CD4-positive, alpha-beta T cell treated with Interleukin-1 beta for 1 hour (primary cell): ENCODE data around the gene YIF1A.

ENCODE experiments used
- DNase-seq, 2 donors: peaks; one replicate each; pipeline ENCODE4 v3.0.0-alpha.2; 2020 to 2022

The YIF1A gene

GRCh38 chr11:66288671-66289547 is at the start of gene YIF1A:
YIF1A (minus strand) TSS chr11:66289143; CDS start chr11:66288985, 158 bp downstream.
- peak; percentile 99 to 100 for DNase-seq

- no peak for DNase-seq
Observed at GRCh38 chr11:66337103-66337899, 48.4 kb upstream of the YIF1A start.

GRCh38 chr11:66336234-66337102 is 47.5 kb upstream of the YIF1A start, which contains the start of gene RIN1:
RIN1 (minus strand) TSS chr11:66336434; CDS start chr11:66336402, 32 bp downstream.
- peak; percentile 54 to 71 for DNase-seq

- DNase-seq, result no peak
Observed at GRCh38 chr11:66335531-66336233, 46.7 kb upstream of the YIF1A start.

- peak in 1 of 2 donors; percentile 27 for DNase-seq
Observed at GRCh38 chr11:66334605-66335442, 45.9 kb upstream of the YIF1A start.

GRCh38 chr11:66333896-66334604 is 45.1 kb upstream of the YIF1A start:
- DNase-seq, result no peak

- DNase-seq, result no peak
Observed at GRCh38 chr11:66333220-66333877, 44.4 kb upstream of the YIF1A start.

GRCh38 chr11:66332371-66333219 is 43.7 kb upstream of the YIF1A start:
- no peak for DNase-seq

- no peak for DNase-seq
Observed at GRCh38 chr11:66331542-66332370, 42.8 kb upstream of the YIF1A start.

GRCh38 chr11:66330931-66331330 is 42.0 kb upstream of the YIF1A start:
- DNase-seq, result no peak

- DNase-seq, result no peak
Observed at GRCh38 chr11:66329165-66329673, 40.3 kb upstream of the YIF1A start.

GRCh38 chr11:66328302-66329144 is 39.6 kb upstream of the YIF1A start:
- peak; percentile 84 for DNase-seq

GRCh38 chr11:66328031-66328301 is 39.0 kb upstream of the YIF1A start:
- DNase-seq, result peak; percentile 62 to 64

- no peak for DNase-seq
Observed at GRCh38 chr11:66327171-66328030, 38.5 kb upstream of the YIF1A start.

- peak; percentile 29 to 31 for DNase-seq
Observed at GRCh38 chr11:66326261-66327111, 37.5 kb upstream of the YIF1A start.
